Upper lobe of right lung (tissue), 1 donor: Measurements from ENCODE around the gene SNRNP70. TPM values are rescaled to one million over a fixed set of nuclear protein-coding genes. Genes with fewer than 3 reads are reported as not detected.

Source experiments
- ATAC-seq: fragments of 200-7000 bp; cut with Tn5 transposase; one replicate; pipeline ENCODE4 v1.9.1; 2020; ENCODE audit warnings: mild to moderate bottlenecking, moderate library complexity
- DNase-seq: peaks from one replicate; pipeline ENCODE4 v3.0.0-alpha.2; 2020
- H3K27ac ChIP-seq: fragments of 200-600 bp; one replicate; pipeline ENCODE4 v1.8.0; 2022
- H3K27me3 ChIP-seq: fragments of 200-600 bp; one replicate; pipeline ENCODE4 v1.8.0; 2022; ENCODE audit warnings: mild to moderate bottlenecking
- H3K36me3 ChIP-seq: fragments of 200-600 bp; one replicate; pipeline ENCODE4 v1.8.0; 2022
- H3K4me1 ChIP-seq: fragments of 200-600 bp; one replicate; pipeline ENCODE4 v1.8.0; 2022
- H3K4me3 ChIP-seq: fragments of 200-600 bp; one replicate; pipeline ENCODE4 v1.8.0; 2022; ENCODE audit warnings: mild to moderate bottlenecking
- H3K9me3 ChIP-seq: fragments of 200-600 bp; one replicate; pipeline ENCODE4 v1.8.0; 2022
- CTCF ChIP-seq: fragments of 200-600 bp; IDR thresholded peaks from one replicate; pipeline ENCODE4 v1.8.0; 2022; ENCODE audit warnings: antibody characterized with exemption
- intact Hi-C: fragments of 100-400 bp; cut with DNase I; formaldehyde crosslinking; loops from one replicate; pipeline ENCODE4 v1.11.0; 2022
- total RNA-seq: library from RNA; stranded (reverse); fragmentation: NEBNext Ultra II Directional; extraction: Animal tissue kit (Norgen Biotek cat#: 25700); gene quantifications from one replicate; pipeline ENCODE4 v1.2.1, GENCODE V29; 2021
- donor health status: DM: no; HTN: yes; CAD: no; lungs with severe emphysema.

SNRNP70 gene
- total RNA-seq, 1 donor from 2014 or later: 179 TPM

GRCh38 chr19:49152119-49152550 lies 66.9 kb downstream of the SNRNP70 start:
- H3K27me3 ChIP-seq: no peaks in the 10 kb centered on the region
- no peak for ATAC-seq
- H3K36me3 ChIP-seq: no peaks in the 10 kb centered on the region
- no peak for DNase-seq
- H3K4me3 ChIP-seq: no peak overlapping the region
- no peaks in the 10 kb centered on the region for H3K9me3 ChIP-seq
- peaks cover 15% of the 10 kb centered on the region for H3K4me1 ChIP-seq
- TF ChIP-seq CTCF: no peak
- intact Hi-C loops: no loop called here
- H3K27ac ChIP-seq: no peak overlapping the region

- ATAC-seq: no peak
- TF ChIP-seq CTCF: no peak
- intact Hi-C loops: no loop called here
- H3K36me3 ChIP-seq: no peaks in the 10 kb centered on the region
- no peak overlapping the region for H3K4me3 ChIP-seq
- no peak for DNase-seq
- H3K4me1 ChIP-seq: peaks cover 14% of the 10 kb centered on the region
- H3K27ac ChIP-seq: no peak overlapping the region
- no peaks in the 10 kb centered on the region for H3K27me3 ChIP-seq
- no peaks in the 10 kb centered on the region for H3K9me3 ChIP-seq
These were observed 68.0 kb downstream of the SNRNP70 start for GRCh38 chr19:49153167-49153809.

GRCh38 chr19:49154279-49154678 lies 69.0 kb downstream of the SNRNP70 start:
- peaks cover 4% of the 10 kb centered on the region for H3K4me1 ChIP-seq
- intact Hi-C loops: no loop called here
- TF ChIP-seq CTCF: no peak
- no peaks in the 10 kb centered on the region for H3K36me3 ChIP-seq
- ATAC-seq: no peak
- no peaks in the 10 kb centered on the region for H3K9me3 ChIP-seq
- DNase-seq: no peak
- H3K27me3 ChIP-seq: no peaks in the 10 kb centered on the region
- no peak overlapping the region for H3K4me3 ChIP-seq
- no peak overlapping the region for H3K27ac ChIP-seq

GRCh38 chr19:49155005-49155819 lies 70.0 kb downstream of the SNRNP70 start, which contains the start of gene HRC:
Gene HRC, minus strand, starts transcription at chr19:49155396. Its CDS starts 159 bp downstream, at chr19:49155237.
- no peak for ATAC-seq
- Histone ChIP-seq H3K4me1 (no peaks in the 10 kb centered on the region), H3K9me3 (no peaks in the 10 kb centered on the region), H3K36me3 (no peaks in the 10 kb centered on the region), H3K27ac (no peak within 1 kb of the TSS), H3K4me3 (no peak within 1 kb of the TSS), H3K27me3 (no peaks in the 10 kb centered on the region)
- no peak for TF ChIP-seq CTCF
- no peak for DNase-seq
- intact Hi-C loops: no loop called here

- Histone ChIP-seq H3K9me3 (no peaks in the 10 kb centered on the region), H3K4me1 (no peaks in the 10 kb centered on the region), H3K4me3 (no peak overlapping the region), H3K36me3 (no peaks in the 10 kb centered on the region), H3K27ac (no peak overlapping the region), H3K27me3 (no peaks in the 10 kb centered on the region)
- DNase-seq: no peak
- no peak for TF ChIP-seq CTCF
- ATAC-seq: no peak
- intact Hi-C loops: no loop called here
These were observed 70.6 kb downstream of the SNRNP70 start for GRCh38 chr19:49155820-49156346.
